Thyroid gland (tissue), 4 donors: ENCODE measurements around the gene PHEX.

Experiments
- POLR2A ChIP-seq, 2 donors: fragments of 450-650 bp; IDR thresholded peaks; one replicate each; pipeline ENCODE4 v1.6.1; 2017; ENCODE audit warnings: antibody characterized with exemption in 2 of 2, mild to moderate bottlenecking in 2 of 2, moderate library complexity in 1 of 2
- TF ChIP-seq, protein P1 (sequence below), 6 experiments: fragments of 200-600 bp in 3 of 6; fragments of 450-650 bp in 3 of 6; sonication (generic) in 3 of 6; IDR thresholded peaks; one replicate each; pipeline ENCODE4 v1.5.1; 2016 to 2019; ENCODE audit warnings: antibody characterized with exemption in 6 of 6, mild to moderate bottlenecking in 2 of 6, inconsistent platforms in 1 of 6, moderate library complexity in 1 of 6

- TF ChIP-seq, protein P1, sequence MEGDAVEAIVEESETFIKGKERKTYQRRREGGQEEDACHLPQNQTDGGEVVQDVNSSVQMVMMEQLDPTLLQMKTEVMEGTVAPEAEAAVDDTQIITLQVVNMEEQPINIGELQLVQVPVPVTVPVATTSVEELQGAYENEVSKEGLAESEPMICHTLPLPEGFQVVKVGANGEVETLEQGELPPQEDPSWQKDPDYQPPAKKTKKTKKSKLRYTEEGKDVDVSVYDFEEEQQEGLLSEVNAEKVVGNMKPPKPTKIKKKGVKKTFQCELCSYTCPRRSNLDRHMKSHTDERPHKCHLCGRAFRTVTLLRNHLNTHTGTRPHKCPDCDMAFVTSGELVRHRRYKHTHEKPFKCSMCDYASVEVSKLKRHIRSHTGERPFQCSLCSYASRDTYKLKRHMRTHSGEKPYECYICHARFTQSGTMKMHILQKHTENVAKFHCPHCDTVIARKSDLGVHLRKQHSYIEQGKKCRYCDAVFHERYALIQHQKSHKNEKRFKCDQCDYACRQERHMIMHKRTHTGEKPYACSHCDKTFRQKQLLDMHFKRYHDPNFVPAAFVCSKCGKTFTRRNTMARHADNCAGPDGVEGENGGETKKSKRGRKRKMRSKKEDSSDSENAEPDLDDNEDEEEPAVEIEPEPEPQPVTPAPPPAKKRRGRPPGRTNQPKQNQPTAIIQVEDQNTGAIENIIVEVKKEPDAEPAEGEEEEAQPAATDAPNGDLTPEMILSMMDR (IDR thresholded peaks at IDR 0.05) = no peak
- no peak for TF ChIP-seq POLR2A (IDR thresholded peaks at IDR 0.05)
Measured at GRCh38 chrX:22047468-22047867, 15.3 kb downstream of the PHEX start.
